ENCODE data around the gene ZNF654.

The ZNF654 gene

DNA sequence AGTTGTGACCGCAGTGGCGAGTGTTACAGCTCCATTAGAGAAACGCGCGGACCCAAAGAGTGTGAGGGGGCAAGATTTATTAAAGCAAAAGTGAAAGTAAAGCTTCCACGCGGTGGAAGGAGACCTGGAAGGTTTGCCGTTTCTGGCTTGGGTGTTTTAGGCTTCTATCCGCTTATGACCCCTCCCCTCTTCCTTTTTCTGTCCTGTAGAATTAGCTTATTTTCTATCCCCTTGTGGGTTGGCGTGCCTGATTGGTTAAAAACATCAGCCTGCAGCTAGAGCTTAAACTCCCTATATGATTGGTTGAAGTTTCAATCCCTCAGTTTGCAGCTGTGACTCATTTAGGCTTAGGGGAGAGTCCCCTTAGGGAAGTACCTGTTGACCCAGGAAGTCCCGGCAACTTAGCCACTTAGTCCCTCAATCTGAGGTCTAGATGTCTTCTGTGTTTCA is 130.3 kb downstream of the ZNF654 start:
- Histone ChIP-seq H3K9me2 (replicated peaks; ENCODE audit: low read depth, low read length) (no peaks in the 10 kb centered on the region), H3K4me1 (ENCODE audit: insufficient read depth, low read length, poor library complexity, severe bottlenecking) (no peaks in the 10 kb centered on the region), H3K9ac (ENCODE audit: low read depth, low read length, poor library complexity, severe bottlenecking) (no peak overlapping the region), H3K79me2 (ENCODE audit: insufficient read depth, low read length) (no peaks in the 10 kb centered on the region), H3F3A (ENCODE audit: low read depth) (no peaks in the 10 kb centered on the region), H3K36me3 (ENCODE audit: insufficient read depth, low read length) (no peaks in the 10 kb centered on the region), H4K20me1 (ENCODE audit: insufficient read depth, low read length, poor library complexity, severe bottlenecking) (no peaks in the 10 kb centered on the region), H3K4me2 (ENCODE audit: low read depth, low read length, poor library complexity, severe bottlenecking) (no peak overlapping the region), H3K27me3 (ENCODE audit: insufficient read depth, low read length, poor library complexity, severe bottlenecking) (no peaks in the 10 kb centered on the region), H2AFZ (ENCODE audit: low read length) (peak overlapping the region; percentile 22; the same call in 1 of the 2 replicates), H3K9me3 (ENCODE audit: insufficient read depth, low read depth, low read length) (no peaks in the 10 kb centered on the region), H3K4me3 (ENCODE audit: low read length, poor library complexity, severe bottlenecking) (no peak overlapping the region)
- TF ChIP-seq, protein P1, sequence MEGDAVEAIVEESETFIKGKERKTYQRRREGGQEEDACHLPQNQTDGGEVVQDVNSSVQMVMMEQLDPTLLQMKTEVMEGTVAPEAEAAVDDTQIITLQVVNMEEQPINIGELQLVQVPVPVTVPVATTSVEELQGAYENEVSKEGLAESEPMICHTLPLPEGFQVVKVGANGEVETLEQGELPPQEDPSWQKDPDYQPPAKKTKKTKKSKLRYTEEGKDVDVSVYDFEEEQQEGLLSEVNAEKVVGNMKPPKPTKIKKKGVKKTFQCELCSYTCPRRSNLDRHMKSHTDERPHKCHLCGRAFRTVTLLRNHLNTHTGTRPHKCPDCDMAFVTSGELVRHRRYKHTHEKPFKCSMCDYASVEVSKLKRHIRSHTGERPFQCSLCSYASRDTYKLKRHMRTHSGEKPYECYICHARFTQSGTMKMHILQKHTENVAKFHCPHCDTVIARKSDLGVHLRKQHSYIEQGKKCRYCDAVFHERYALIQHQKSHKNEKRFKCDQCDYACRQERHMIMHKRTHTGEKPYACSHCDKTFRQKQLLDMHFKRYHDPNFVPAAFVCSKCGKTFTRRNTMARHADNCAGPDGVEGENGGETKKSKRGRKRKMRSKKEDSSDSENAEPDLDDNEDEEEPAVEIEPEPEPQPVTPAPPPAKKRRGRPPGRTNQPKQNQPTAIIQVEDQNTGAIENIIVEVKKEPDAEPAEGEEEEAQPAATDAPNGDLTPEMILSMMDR (conservative IDR thresholded peaks at IDR 0.05; ENCODE audit: low read length): no peak
- TF ChIP-seq EZH2phosphoT487 (IDR thresholded peaks at IDR 0.05; ENCODE audit: borderline replicate concordance): no peak

DNA sequence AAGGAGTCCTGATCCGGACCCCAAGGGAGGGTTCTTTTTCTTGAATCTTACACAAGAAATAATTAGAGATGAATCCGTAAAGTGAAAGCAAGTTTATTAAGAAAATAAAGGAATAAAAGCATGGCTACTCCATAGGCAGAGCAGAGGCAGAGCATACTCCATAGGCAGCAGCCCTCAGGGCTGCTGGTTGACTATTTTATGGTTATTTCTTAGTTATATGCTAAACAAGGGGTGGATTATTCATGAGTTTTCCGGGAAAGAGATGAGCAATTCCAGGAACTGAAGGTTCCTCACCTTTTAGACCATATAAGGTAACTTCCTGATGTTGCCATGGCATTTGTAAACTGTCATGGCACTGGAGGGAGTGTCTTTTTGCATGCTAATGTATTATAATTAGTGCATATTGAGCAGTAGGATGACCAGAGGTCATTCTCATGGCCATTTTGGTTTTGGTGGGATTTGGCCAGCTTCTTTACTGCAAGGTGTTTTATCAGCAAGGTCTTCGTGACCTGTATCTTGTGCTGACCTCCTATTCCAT is 132.9 kb downstream of the ZNF654 start:
- Histone ChIP-seq H3K79me2 (ENCODE audit: insufficient read depth, low read length) (no peaks in the 10 kb centered on the region), H3K9me2 (replicated peaks; ENCODE audit: low read depth, low read length) (no peaks in the 10 kb centered on the region), H4K20me1 (ENCODE audit: insufficient read depth, low read length, poor library complexity, severe bottlenecking) (no peaks in the 10 kb centered on the region), H3K27me3 (ENCODE audit: insufficient read depth, low read length, poor library complexity, severe bottlenecking) (no peaks in the 10 kb centered on the region), H3K4me3 (ENCODE audit: low read length, poor library complexity, severe bottlenecking) (no peak overlapping the region), H3K4me1 (ENCODE audit: insufficient read depth, low read length, poor library complexity, severe bottlenecking) (no peaks in the 10 kb centered on the region), H3F3A (ENCODE audit: low read depth) (no peaks in the 10 kb centered on the region), H2AFZ (ENCODE audit: low read length) (no peak overlapping the region), H3K9me3 (ENCODE audit: insufficient read depth, low read depth, low read length) (no peaks in the 10 kb centered on the region), H3K36me3 (ENCODE audit: insufficient read depth, low read length) (no peaks in the 10 kb centered on the region), H3K4me2 (ENCODE audit: low read depth, low read length, poor library complexity, severe bottlenecking) (no peak overlapping the region), H3K9ac (ENCODE audit: low read depth, low read length, poor library complexity, severe bottlenecking) (no peak overlapping the region)
- TF ChIP-seq, protein P1 (conservative IDR thresholded peaks at IDR 0.05; ENCODE audit: low read length): no peak
- no peak for TF ChIP-seq EZH2phosphoT487 (IDR thresholded peaks at IDR 0.05; ENCODE audit: borderline replicate concordance)

DNA sequence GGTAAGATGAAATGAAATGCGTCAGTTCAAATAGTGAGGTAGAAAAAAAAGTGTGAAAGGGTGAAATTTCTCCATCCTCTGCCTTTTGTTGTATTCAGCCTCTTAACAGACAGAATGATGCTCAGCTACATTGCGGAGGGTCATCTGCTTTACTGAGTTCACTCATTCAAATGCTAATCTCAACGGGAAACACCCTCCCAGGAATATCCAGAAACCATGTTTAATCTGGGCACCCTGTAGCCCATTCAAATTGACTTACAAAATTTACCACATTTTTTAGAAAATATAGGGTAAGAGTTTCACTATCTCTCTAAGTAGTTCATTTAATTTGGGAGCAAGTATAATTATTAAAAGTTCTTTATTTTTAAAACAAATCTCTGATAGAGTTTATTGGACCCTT is 133.6 kb downstream of the ZNF654 start:
- Histone ChIP-seq H3K9me2 (replicated peaks; ENCODE audit: low read depth, low read length) (no peaks in the 10 kb centered on the region), H3K9me3 (ENCODE audit: insufficient read depth, low read depth, low read length) (no peaks in the 10 kb centered on the region), H3K4me3 (ENCODE audit: low read length, poor library complexity, severe bottlenecking) (no peak overlapping the region), H3K4me2 (ENCODE audit: low read depth, low read length, poor library complexity, severe bottlenecking) (no peak overlapping the region), H2AFZ (ENCODE audit: low read length) (no peak overlapping the region), H3K9ac (ENCODE audit: low read depth, low read length, poor library complexity, severe bottlenecking) (no peak overlapping the region), H3F3A (ENCODE audit: low read depth) (no peaks in the 10 kb centered on the region), H3K27me3 (ENCODE audit: insufficient read depth, low read length, poor library complexity, severe bottlenecking) (no peaks in the 10 kb centered on the region), H3K4me1 (ENCODE audit: insufficient read depth, low read length, poor library complexity, severe bottlenecking) (no peaks in the 10 kb centered on the region), H4K20me1 (ENCODE audit: insufficient read depth, low read length, poor library complexity, severe bottlenecking) (no peaks in the 10 kb centered on the region), H3K36me3 (ENCODE audit: insufficient read depth, low read length) (no peaks in the 10 kb centered on the region), H3K79me2 (ENCODE audit: insufficient read depth, low read length) (no peaks in the 10 kb centered on the region)
- TF ChIP-seq, protein P1 (conservative IDR thresholded peaks at IDR 0.05; ENCODE audit: low read length): no peak
- no peak for TF ChIP-seq EZH2phosphoT487 (IDR thresholded peaks at IDR 0.05; ENCODE audit: borderline replicate concordance)

Data from Loucy (cell line).